HG02571 (cell line): ENCODE results near the gene FAHD1.
"Not testable (repeated sequence)": the region's sequence is repeated elsewhere in the genome, so short reads cannot be mapped to it uniquely, and the experiment has no call there.

Source experiments
- ATAC-seq: cut with Tn5 transposase; IDR thresholded peaks from one replicate; pipeline ENCODE4 v1.9.1; 2021; ENCODE audit warnings: mild to moderate bottlenecking, moderate library complexity; ENCODE audit not compliant: unreplicated experiment

Gene FAHD1

GRCh38 chr16:1834096-1834495, 7.1 kb downstream of the FAHD1 start:
- no peak for ATAC-seq

- ATAC-seq, result no peak
Observed at GRCh38 chr16:1839554-1839953, 12.5 kb downstream of the FAHD1 start.

- ATAC-seq, result no peak
Observed at GRCh38 chr16:1845985-1846384, 19.0 kb downstream of the FAHD1 start.

DNA sequence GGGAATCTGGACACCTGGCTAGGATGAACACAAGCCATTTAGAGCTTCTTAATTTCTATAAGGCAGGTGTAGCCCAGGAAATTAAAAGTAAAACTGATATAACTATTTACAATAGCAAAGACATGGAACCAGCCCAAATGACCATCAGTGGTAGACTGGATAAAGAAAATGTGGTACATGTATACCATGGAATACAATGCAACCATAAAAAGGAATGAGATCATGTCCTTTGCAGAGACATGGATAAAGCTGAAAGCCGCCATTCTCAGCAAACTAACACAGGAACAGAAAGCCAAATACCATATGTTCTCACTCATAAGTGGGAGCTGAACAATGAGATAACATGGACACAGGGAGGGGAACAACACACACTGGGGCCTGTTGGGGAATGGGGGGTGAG, 19.4 kb downstream of the FAHD1 start:
- ATAC-seq, result no peak

DNA sequence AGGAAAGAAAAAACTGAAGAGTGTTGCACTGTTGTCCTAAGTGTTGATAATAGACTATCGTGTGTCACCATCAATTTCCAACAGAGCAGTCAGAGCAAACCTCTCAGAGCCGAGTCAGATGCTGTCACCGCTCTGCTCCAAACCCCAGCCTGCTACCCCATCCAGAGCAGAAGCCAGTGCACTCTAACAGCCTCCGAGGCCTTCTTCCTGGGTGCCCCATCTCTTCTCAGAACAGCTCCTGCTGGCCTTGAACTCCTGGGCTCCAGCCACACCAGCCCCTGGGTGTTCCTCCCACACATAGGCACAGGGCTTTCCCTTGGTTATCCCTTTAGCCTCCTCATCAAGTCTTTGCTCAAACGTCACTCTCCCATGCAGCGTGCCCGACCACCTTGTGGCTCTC, 24.0 kb downstream of the FAHD1 start:
- ATAC-seq, result no peak

GRCh38 chr16:1851793-1852192, 24.8 kb downstream of the FAHD1 start:
- no peak for ATAC-seq

DNA sequence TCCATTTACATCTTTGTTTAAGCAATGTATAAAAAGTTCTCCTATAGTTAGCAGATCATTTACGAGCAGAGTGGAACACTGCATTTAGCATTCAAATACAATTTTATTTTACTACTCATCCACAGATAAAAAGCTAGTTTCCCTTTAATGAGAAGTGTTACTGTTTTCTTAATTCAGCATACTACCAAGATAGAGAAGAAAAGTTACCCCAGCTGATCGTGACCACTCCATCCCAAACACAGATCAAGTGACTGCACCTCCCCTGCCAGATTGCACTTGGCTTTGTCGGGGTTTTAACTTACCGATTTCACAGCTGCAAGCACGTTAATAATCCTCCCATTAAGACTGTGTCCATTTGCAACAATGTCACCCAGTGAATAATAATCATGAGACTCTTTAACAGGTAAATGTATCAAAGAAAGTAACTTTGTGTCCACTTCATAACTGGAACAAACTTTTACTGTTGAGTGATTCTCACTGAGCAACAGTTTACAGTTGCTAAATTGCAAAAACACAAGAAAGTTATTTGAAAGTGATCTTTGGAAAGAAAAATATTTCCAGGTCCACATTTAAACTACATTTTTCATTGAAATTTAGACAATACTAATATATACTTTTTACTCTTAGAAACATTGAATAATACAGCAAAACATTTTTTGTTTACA, 30.6 kb downstream of the FAHD1 start:
- ATAC-seq, result no peak

GRCh38 chr16:1858189-1858865, 31.3 kb downstream of the FAHD1 start:
- ATAC-seq, result no peak

DNA sequence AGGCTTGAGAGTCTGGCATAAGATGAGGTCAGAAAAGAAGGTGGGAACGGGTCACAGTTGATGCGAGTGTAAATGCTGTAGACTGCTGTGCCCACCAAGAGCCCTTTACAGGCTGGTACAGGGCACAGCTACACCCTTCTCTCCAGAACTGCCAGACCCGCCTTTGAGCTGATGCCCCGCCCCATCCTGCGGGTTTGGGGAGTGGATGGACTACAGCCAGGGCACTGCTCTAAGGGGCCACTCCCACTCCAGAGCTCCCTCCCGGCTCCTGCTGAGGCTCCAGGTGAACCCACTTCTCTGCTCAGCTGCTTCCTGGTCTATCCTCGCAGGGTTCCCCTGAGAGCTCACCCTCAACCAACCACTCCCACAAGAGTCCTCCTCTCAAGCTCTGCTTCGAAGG, 32.6 kb downstream of the FAHD1 start:
- ATAC-seq, result no peak

DNA sequence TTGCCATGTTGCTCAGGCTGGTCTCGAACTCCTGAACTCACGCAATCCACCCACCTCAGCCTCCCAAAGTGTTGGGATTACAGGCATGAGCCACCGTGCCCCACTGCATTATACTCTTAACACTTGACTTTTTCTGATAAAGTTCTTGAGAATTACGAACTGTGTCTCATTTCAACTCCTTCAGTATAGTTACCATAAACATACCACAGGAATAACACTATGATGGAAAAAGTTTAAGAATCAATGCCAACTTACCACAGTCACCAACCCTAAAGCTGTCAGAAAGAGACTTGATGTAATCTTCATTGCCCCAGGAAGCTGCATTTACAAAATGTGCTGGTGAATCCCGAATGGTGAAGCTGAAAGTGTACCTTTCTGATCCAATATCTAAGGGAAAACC, 34.7 kb downstream of the FAHD1 start:
- ATAC-seq, result no peak

GRCh38 chr16:1862394-1862793, 35.4 kb downstream of the FAHD1 start:
- no peak for ATAC-seq

GRCh38 chr16:1863681-1864460, 36.9 kb downstream of the FAHD1 start:
- ATAC-seq, result no peak

GRCh38 chr16:1865902-1866690, 39.1 kb downstream of the FAHD1 start:
- ATAC-seq, result no peak

- no peak for ATAC-seq
Observed at GRCh38 chr16:1870365-1871082, 43.5 kb downstream of the FAHD1 start.

DNA sequence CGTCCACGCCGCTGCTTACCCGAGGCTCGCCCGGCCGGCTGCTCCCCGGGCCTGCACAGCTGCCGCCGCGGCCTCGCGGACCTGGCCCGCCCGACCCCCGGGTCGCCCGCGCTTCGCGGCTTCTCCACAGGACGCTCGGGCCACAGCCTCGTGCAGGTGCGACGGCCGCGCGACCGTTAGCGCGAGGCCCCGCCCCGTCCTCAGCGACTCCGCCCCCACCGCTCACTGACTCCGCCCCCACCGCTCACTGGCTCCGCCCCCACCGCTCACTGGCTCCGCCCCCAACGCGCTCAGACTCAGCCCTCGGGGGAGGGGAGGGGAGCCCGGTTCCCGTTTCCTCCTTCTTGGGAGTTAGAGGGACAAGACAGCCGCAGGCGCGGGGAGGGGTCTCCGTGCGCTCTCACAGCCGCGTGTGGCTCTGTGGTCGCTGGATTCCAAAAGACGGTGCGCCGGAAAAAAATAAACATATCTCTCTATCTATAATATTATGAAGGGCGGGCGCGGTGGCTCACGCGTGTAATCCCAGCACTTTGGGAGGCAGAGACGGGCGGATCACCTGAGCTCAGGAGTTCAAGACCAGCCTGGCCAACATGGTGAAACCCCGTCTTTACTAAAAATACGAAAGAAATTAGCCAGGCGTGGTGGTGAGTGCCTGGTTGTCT, 45.1 kb downstream of the FAHD1 start, which contains the start of gene MEIOB:
Gene MEIOB, minus strand, starts transcription at position 191 of the 662 bp plus-strand sequence. CDS start 3,989 bp downstream, outside the sequence.
- ATAC-seq, result no peak

DNA sequence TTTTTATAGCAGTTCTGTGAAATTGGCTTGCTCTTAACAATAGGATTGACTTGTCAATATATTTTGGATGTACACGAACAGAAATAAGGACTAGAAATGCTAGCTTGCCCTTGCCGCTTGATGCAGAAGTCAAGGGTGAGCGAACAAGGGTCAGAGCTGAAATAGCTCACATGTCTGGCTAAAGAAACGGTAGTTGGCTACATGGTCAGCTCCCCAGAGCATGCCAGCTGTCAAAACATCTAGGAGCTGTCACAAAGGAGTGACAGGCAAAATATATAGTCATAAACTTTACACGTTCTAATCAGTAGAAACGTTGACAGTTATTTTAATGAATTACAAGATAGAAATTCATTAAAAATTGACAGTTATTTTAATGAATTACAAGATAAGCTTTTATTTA, 47.8 kb downstream of the FAHD1 start:
- ATAC-seq, result no peak

- ATAC-seq, result not testable (repeated sequence)
Observed at GRCh38 chr16:1876066-1876465, 49.1 kb downstream of the FAHD1 start.

DNA sequence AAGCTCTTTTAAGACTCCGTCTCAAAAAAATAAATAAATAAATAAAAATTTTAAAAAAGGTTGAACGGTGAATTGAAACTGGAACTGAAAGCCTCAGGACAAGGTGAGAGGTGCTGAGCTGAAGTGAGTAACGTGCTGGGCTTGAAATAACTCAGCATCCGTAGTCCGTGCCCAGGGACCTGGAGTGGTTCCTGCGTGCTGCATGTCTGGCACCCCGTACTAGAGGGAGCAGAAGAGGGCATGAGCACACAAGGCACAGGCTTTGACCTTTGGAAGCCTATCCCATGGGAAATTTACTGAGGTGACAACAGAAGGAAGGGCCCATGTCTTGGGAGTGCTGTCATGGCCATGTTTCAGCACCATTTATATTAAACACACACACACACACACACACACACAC, 49.5 kb downstream of the FAHD1 start:
- ATAC-seq, result no peak

- no peak for ATAC-seq
Observed at GRCh38 chr16:1877089-1877488, 50.1 kb downstream of the FAHD1 start.

DNA sequence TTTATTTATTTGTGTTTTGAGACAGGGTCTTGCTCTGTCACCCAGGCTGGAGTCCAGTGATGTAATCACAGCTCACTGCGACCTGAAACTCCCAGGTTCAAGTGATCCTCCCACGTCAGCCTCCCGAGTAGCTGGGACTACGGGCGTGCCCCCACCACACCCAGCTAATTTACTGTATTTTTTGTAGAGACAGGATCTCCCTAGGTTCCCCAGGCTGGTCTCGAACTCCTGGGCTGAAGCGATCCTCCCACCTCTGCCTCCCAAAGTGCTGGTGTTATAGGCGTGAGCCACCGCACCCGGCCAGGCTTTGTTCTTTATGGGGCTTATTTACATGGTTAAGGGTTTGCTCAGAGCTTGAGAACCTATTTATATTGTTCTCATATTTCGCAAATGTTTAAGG, 50.8 kb downstream of the FAHD1 start:
- no peak for ATAC-seq
